HepG2 (cell line): ENCODE results near the gene TENM3. TPM values are rescaled to one million over a fixed set of nuclear protein-coding genes. Genes with fewer than 3 reads are reported as not detected.

Source experiments
- ATAC-seq: fragments of 200-7000 bp; cut with Tn5 transposase; 3 replicates; pipeline ENCODE4 v1.9.1; 2020; ENCODE audit warnings: mild to moderate bottlenecking, moderate library complexity
- BruUV-seq: library from RNA; stranded (reverse); fragments of 400-500 nt; replicated peaks from 2 replicates; lab custom pipeline; 2021; lab: Mats Ljungman, UMichigan
- CTCF ChIA-PET: fragments of 300-600 bp; formaldehyde crosslinking; extraction: SDS; loops from one replicate; lab custom pipeline; 2021; ENCODE audit warnings: low total read pairs, inconsistent platforms, low intra/inter-chr PET ratio; lab: Yijun Ruan, JAX
- POLR2A ChIA-PET: fragments of 350-600 bp; sonication (Branson Sonifier 250); formaldehyde crosslinking; loops from one replicate; lab custom pipeline; 2020; ENCODE audit warnings: antibody characterized with exemption, inconsistent platforms; lab: Yijun Ruan, JAX
- DNase-seq: peaks from one replicate; pipeline ENCODE4 v3.0.0-alpha.2; 2015; ENCODE audit warnings: low spot score
- FAIRE-seq: peaks from 3 replicates; lab custom pipeline; 2011; peaks lifted over from hg19 to GRCh38; lab: Jason Lieb, UNC
- H2AFZ ChIP-seq: one replicate; pipeline ENCODE4 v1.6.1; 2011; ENCODE audit warnings: low read length, inconsistent platforms
- H3K27ac ChIP-seq: fragments of 300-600 bp; 3 replicates; pipeline ENCODE4 v1.8.0; 2011; ENCODE audit warnings: mixed run types, mild to moderate bottlenecking, mixed read lengths, low read length, inconsistent platforms; ENCODE audit not compliant: insufficient read depth; ENCODE audit errors: extremely low read length
- H3K27me3 ChIP-seq, 2 experiments: fragments of 200-600 bp in 1 of 2; 2 replicates in 1 of 2; 3 replicates in 1 of 2; pipeline versions ENCODE4 v1.6.0 to v1.8.0; 2011; ENCODE audit warnings: low read length in 2 of 2, mild to moderate bottlenecking in 2 of 2, moderate library complexity in 2 of 2, inconsistent platforms in 1 of 2; ENCODE audit not compliant: insufficient read depth in 2 of 2, control insufficient read depth in 1 of 2
- H3K36me3 ChIP-seq, 2 experiments: fragments of 200-600 bp in 1 of 2; replicated peaks in 1 of 2; 2 replicates in 1 of 2; 3 replicates in 1 of 2; pipeline versions ENCODE4 v1.5.1 to v1.8.0; 2011; ENCODE audit warnings: low read length in 2 of 2, inconsistent platforms in 1 of 2; ENCODE audit not compliant: insufficient read depth in 2 of 2, control insufficient read depth in 1 of 2
- H3K4me1 ChIP-seq: 2 replicates; pipeline ENCODE4 v1.5.1; 2012; ENCODE audit warnings: low read length, inconsistent platforms; ENCODE audit not compliant: insufficient read depth
- H3K4me2 ChIP-seq: 2 replicates; pipeline ENCODE4 v1.6.0; 2011; ENCODE audit warnings: low read depth, low read length, inconsistent platforms
- H3K4me3 ChIP-seq, 3 experiments: fragments of 200-600 bp in 1 of 3; sonication (generic), shearing (Covaris generic) in 1 of 3; replicated peaks in 1 of 3; 2 replicates each; pipeline ENCODE4 v1.5.1; 2011 to 2016; ENCODE audit warnings: low read length in 3 of 3, inconsistent platforms in 2 of 3, low read depth in 2 of 3, mild to moderate bottlenecking in 2 of 3, control low read depth in 1 of 3, mixed read lengths in 1 of 3; ENCODE audit not compliant: insufficient read depth in 1 of 3
- H3K79me2 ChIP-seq: one replicate; pipeline ENCODE4 v1.6.1; 2011; ENCODE audit warnings: low read length, inconsistent platforms; ENCODE audit not compliant: insufficient read depth
- H3K9ac ChIP-seq: 2 replicates; pipeline ENCODE4 v1.6.0; 2011; ENCODE audit warnings: mild to moderate bottlenecking, low read depth, low read length, inconsistent platforms; ENCODE audit not compliant: insufficient read depth
- H3K9me3 ChIP-seq: 2 replicates; pipeline ENCODE4 v1.5.1; 2012; ENCODE audit warnings: mild to moderate bottlenecking, low read length
- H4K20me1 ChIP-seq: 2 replicates; pipeline ENCODE4 v1.6.0; 2011; ENCODE audit warnings: inconsistent platforms, mild to moderate bottlenecking, low read length, moderate library complexity; ENCODE audit not compliant: insufficient read depth
- RXRA ChIP-seq: sonication (generic); formaldehyde crosslinking; IDR thresholded peaks from 2 replicates; pipeline ENCODE4 v1.5.1; 2020; ENCODE audit warnings: missing genetic modification reagents
- SETDB1 ChIP-seq: sonication (generic); formaldehyde crosslinking; IDR thresholded peaks from 2 replicates; pipeline ENCODE4 v1.5.1; 2020; ENCODE audit warnings: missing genetic modification reagents, mild to moderate bottlenecking, borderline replicate concordance
- ZBTB1 ChIP-seq: sonication (generic); formaldehyde crosslinking; IDR thresholded peaks from 2 replicates; pipeline ENCODE4 v1.4.0; 2020; ENCODE audit warnings: missing genetic modification reagents, borderline replicate concordance
- ZKSCAN8 ChIP-seq: IDR thresholded peaks from 2 replicates; pipeline ENCODE4 v1.6.1; 2016; ENCODE audit warnings: borderline replicate concordance, missing genetic modification reagents, missing compliant biosample characterization
- ZNF20 ChIP-seq: sonication (generic); formaldehyde crosslinking; IDR thresholded peaks from 2 replicates; pipeline ENCODE4 v1.4.0; 2020; ENCODE audit warnings: mild to moderate bottlenecking, moderate library complexity, missing genetic modification reagents
- ZNF430 ChIP-seq: sonication (generic); formaldehyde crosslinking; IDR thresholded peaks from 2 replicates; pipeline ENCODE4 v1.9.0; 2021; ENCODE audit warnings: mild to moderate bottlenecking, missing genetic modification reagents
- ZNF660 ChIP-seq: sonication (generic); formaldehyde crosslinking; IDR thresholded peaks from 2 replicates; pipeline ENCODE4 v1.5.1; 2020; ENCODE audit warnings: mild to moderate bottlenecking, low read depth, missing genetic modification reagents, borderline replicate concordance
- WGBS: methylation state at CpG from one replicate; pipeline ENCODE4 v1.1.6; 2017; ENCODE audit warnings: low lambda C conversion rate; 5-methylcytosine and 5-hydroxymethylcytosine counted together
- in situ Hi-C: cut with HindIII; loops from 2 replicates; pipeline ENCODE4 v1.10.0; 2017; ENCODE audit warnings: low pct_unique_long_range_greater_than_20kb; ENCODE audit not compliant: extremely low pct_ligation_motif_present
- intact Hi-C: fragments of 100-400 bp; cut with micrococcal nuclease; formaldehyde crosslinking; loops from one replicate; pipeline ENCODE4 v1.10.0; 2022; ENCODE audit not compliant: unreplicated experiment
- polyA plus RNA-seq, 8 experiments: library from polyadenylated mRNA; depleted of rRNA in 3 of 8; stranded (reverse) in 7 of 8; unstranded in 1 of 8; fragments of >200 nt; fragmentation: Illumina TruSeq in 4 of 8; extraction: Trizol in 4 of 8; gene quantifications; 2 replicates each; pipeline versions ENCODE4 v1.2.1 to v1.2.3, GENCODE V29; 2011 to 2016; ENCODE audit warnings: low read depth in 4 of 8, missing spikeins in 1 of 8, mixed read lengths in 1 of 8; ENCODE audit not compliant: insufficient read depth in 1 of 8
- total RNA-seq, 5 experiments: library from RNA; depleted of rRNA; stranded (reverse); fragments of >200 nt; fragmentation: Illumina TruSeq; extraction: Trizol; gene quantifications; 2 replicates each; pipeline ENCODE4 v1.2.3, GENCODE V29; 2016; ENCODE audit warnings: low read depth in 1 of 5
- TF ChIP-seq, protein P1 (sequence below): sonication (generic); formaldehyde crosslinking; IDR thresholded peaks from 2 replicates; pipeline ENCODE4 v1.4.0; 2020; ENCODE audit warnings: low read depth, mild to moderate bottlenecking, missing genetic modification reagents

TENM3 gene
- total and polyA plus RNA-seq, 2 of the 13 experiments (the other 11 are each of a cell fraction or from before 2014, with no cell fraction given): 0.04 TPM; not detected in 1

DNA sequence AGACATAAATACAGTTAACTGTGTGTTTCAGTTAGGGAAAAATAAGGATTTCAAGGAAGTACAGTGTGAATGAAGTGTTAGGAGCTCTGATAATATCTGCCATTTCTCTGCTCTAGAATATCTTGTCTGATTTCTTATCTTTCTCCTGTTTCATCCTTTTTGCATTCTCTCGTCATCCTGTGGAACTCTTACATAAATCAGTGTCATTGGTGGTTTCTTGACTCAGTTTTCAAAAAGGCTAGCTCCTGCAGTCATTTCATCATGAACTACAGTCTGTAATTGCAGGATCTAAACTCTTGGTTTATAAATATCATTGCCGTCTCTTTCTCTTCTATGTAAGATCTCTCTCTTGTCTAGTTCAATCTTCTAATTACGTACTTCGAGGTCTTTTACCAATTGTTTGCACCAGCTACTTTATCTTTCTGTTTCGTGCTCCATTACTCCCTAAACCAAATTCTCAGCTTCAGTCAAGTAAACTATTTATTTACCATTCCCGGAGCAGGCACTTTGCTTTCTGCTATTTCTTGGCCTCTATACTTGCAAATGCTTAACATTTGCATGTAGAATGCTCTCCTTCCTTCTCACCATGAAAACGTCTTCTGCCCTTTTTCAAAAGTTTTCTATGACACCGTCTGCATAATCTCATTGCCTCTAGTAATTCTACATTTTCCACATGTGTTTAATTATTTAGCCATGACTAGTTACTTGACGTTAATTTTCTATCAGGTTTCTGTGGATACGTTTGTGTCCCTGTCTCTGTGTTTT lies 294.0 kb downstream of the TENM3 start:
- POLR2A ChIA-PET: no interaction called here
- no peak for TF ChIP-seq RXRA
- no peak for TF ChIP-seq SETDB1 (CRISPR knock-in tag)
- TF ChIP-seq, protein P1, sequence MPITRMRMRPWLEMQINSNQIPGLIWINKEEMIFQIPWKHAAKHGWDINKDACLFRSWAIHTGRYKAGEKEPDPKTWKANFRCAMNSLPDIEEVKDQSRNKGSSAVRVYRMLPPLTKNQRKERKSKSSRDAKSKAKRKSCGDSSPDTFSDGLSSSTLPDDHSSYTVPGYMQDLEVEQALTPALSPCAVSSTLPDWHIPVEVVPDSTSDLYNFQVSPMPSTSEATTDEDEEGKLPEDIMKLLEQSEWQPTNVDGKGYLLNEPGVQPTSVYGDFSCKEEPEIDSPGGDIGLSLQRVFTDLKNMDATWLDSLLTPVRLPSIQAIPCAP (CRISPR knock-in tag): no peak
- no peak for TF ChIP-seq ZNF660 (CRISPR knock-in tag)
- no peak for TF ChIP-seq ZNF430 (CRISPR knock-in tag)
- no peak for TF ChIP-seq ZBTB1
- no peak for TF ChIP-seq ZNF20 (CRISPR knock-in tag)
- no peak for TF ChIP-seq ZKSCAN8 (CRISPR knock-in tag)
- no TSS peak for BruUV-seq
- no peaks in the 10 kb centered on the region for H3K36me3 ChIP-seq
- H3K79me2 ChIP-seq: no peaks in the 10 kb centered on the region
- no peak overlapping the region for H3K27ac ChIP-seq
- intact Hi-C loops: no loop called here
- in situ Hi-C loops: no loop called here
- ATAC-seq (no peak), FAIRE-seq (no peak), DNase-seq (no peak)
- CTCF ChIA-PET: no interaction called here
- H3K27me3 ChIP-seq: no peaks in the 10 kb centered on the region
- H3K4me1 ChIP-seq: no peaks in the 10 kb centered on the region
- H3K4me3 ChIP-seq: no peak overlapping the region
- H3K4me2 ChIP-seq: no peak overlapping the region
- no peak overlapping the region for H3K9ac ChIP-seq
- H4K20me1 ChIP-seq: no peaks in the 10 kb centered on the region
- 24% methylated on average over 10 of the region's 10 CpGs for WGBS
- no peaks in the 10 kb centered on the region for H3K9me3 ChIP-seq
- no peak overlapping the region for H2AFZ ChIP-seq
